ENCODE results near the gene UBE2G1.

GRCh38 chr17:4297351-4297750 is 69.1 kb downstream of the UBE2G1 start:
- TF ChIP-seq CTCF (IDR thresholded peaks at IDR 0.05; ENCODE audit: low read length): no peak
- TF ChIP-seq EZH2 (optimal IDR thresholded peaks at IDR 0.05; ENCODE audit: low read depth, low read length): no peak

Measured in MM.1S (cell line).